Sigmoid colon (tissue), 7 donors: Measurements from ENCODE around the gene ZIC1. TPM values are rescaled to one million over a fixed set of nuclear protein-coding genes. Genes with fewer than 3 reads are reported as not detected.

Source experiments
- DNase-seq: peaks from one replicate; pipeline ENCODE4 v3.0.0-alpha.2; 2019
- H3K27ac ChIP-seq, 4 donors: fragments of 200-600 bp; sonication (generic); one replicate each; pipeline ENCODE4 v1.5.1; 2016 to 2019; ENCODE audit warnings: mild to moderate bottlenecking in 1 of 4
- H3K27me3 ChIP-seq, 3 donors: fragments of 200-600 bp; sonication (generic); one replicate each; pipeline ENCODE4 v1.5.1; 2019; ENCODE audit warnings: mild to moderate bottlenecking in 1 of 3
- H3K36me3 ChIP-seq, 4 donors: fragments of 200-600 bp; sonication (generic); one replicate each; pipeline ENCODE4 v1.5.1; 2016 to 2019
- H3K4me1 ChIP-seq, 4 donors: fragments of 200-600 bp; sonication (generic); one replicate each; pipeline ENCODE4 v1.5.1; 2017 to 2019
- H3K4me3 ChIP-seq, 4 donors: fragments of 200-600 bp; sonication (generic); one replicate each; pipeline ENCODE4 v1.5.1; 2017 to 2019; ENCODE audit warnings: mild to moderate bottlenecking in 2 of 4, moderate library complexity in 1 of 4
- H3K9me3 ChIP-seq, 4 donors: fragments of 200-600 bp in 3 of 4; sonication (generic) in 3 of 4; one replicate each; pipeline versions ENCODE4 v1.5.1 to v1.6.1; 2013 to 2019
- CTCF ChIP-seq, 4 experiments: fragments of 450-650 bp in 3 of 4; fragments of 200-600 bp in 1 of 4; IDR thresholded peaks; one replicate each; pipeline ENCODE4 v1.5.1; 2016 to 2019; ENCODE audit warnings: antibody characterized with exemption in 4 of 4, mild to moderate bottlenecking in 3 of 4, moderate library complexity in 2 of 4
- EP300 ChIP-seq, 4 donors: sonication (generic); formaldehyde crosslinking; IDR thresholded peaks; one replicate each; pipeline ENCODE4 v1.6.1; 2017; ENCODE audit warnings: antibody characterized with exemption in 4 of 4
- POLR2A ChIP-seq, 2 donors: fragments of 450-650 bp; IDR thresholded peaks; one replicate each; pipeline ENCODE4 v1.6.1; 2016; ENCODE audit warnings: antibody characterized with exemption in 2 of 2, mild to moderate bottlenecking in 2 of 2, moderate library complexity in 2 of 2
- POLR2AphosphoS5 ChIP-seq, 4 donors: sonication (generic); formaldehyde crosslinking; IDR thresholded peaks; one replicate each; pipeline ENCODE4 v1.6.1; 2017; ENCODE audit warnings: antibody characterized with exemption in 4 of 4
- WGBS, 2 donors: extraction: QIAGEN DNeasy Blood & Tissue Kit; methylation state at CpG; one replicate each; pipeline ENCODE4 v1.1.7; 2013; 5-methylcytosine and 5-hydroxymethylcytosine counted together
- intact Hi-C: fragments of 100-400 bp; cut with DNase I; formaldehyde crosslinking; loops from one replicate; pipeline ENCODE4 v1.15.1; 2023
- polyA plus RNA-seq, 3 donors: library from polyadenylated mRNA; stranded (reverse); fragments of 200-250 nt; gene quantifications; one replicate each; pipeline ENCODE4 v1.2.3, GENCODE V29; 2013
- total RNA-seq, 4 donors: library from RNA; depleted of rRNA; stranded (reverse); fragments of >200 nt; gene quantifications; one replicate each; pipeline ENCODE4 v1.1.0, GENCODE V29; 2016
- donor health status: healthy with polysubstance abuse.
- donor health status: Bipolar disorder and iron deficiency.
- donor health status: healthy.

The ZIC1 gene
- total and polyA plus RNA-seq, 7 donors = not detected

- Histone ChIP-seq H3K27ac (no peak overlapping the region), H3K9me3 (no peaks in the 10 kb centered on the region), H3K4me3 (no peak overlapping the region), H3K36me3 (no peaks in the 10 kb centered on the region), H3K27me3 (peaks cover 45 to 100% (median 88%) of the 10 kb centered on the region in 3 donors), H3K4me1 (no peaks in the 10 kb centered on the region)
- no peak for DNase-seq
- intact Hi-C loops = loop anchor here (5.0 kb wide), 1 partner anchor 35 kb away; no protein-coding TSS in a partner anchor
- WGBS, 2 donors = 8 to 16% methylated on average over 30 of the region's 30 CpGs
- TF ChIP-seq CTCF (IDR thresholded peaks at IDR 0.05) (no peak), POLR2AphosphoS5 (IDR thresholded peaks at IDR 0.05) (no peak), EP300 (IDR thresholded peaks at IDR 0.05) (no peak), POLR2A (IDR thresholded peaks at IDR 0.05) (no peak)
These were observed 31.5 kb upstream of the ZIC1 start for GRCh38 chr3:147377412-147378367.

GRCh38 chr3:147379651-147380050 lies 29.5 kb upstream of the ZIC1 start:
- no peak for TF ChIP-seq EP300 (IDR thresholded peaks at IDR 0.05)
- no peak for TF ChIP-seq POLR2AphosphoS5 (IDR thresholded peaks at IDR 0.05)
- TF ChIP-seq CTCF (IDR thresholded peaks at IDR 0.05) = no peak
- TF ChIP-seq POLR2A (IDR thresholded peaks at IDR 0.05) = no peak
- DNase-seq = no peak
- peaks cover 42 to 100% (median 88%) of the 10 kb centered on the region in 3 donors for H3K27me3 ChIP-seq
- 10 to 15% methylated on average over 10 of the region's 10 CpGs for WGBS, 2 donors
- H3K4me3 ChIP-seq = no peak overlapping the region
- peaks cover 0 to 3% (median 0%) of the 10 kb centered on the region in 4 donors for H3K4me1 ChIP-seq
- H3K27ac ChIP-seq = no peak overlapping the region
- intact Hi-C loops = loop anchor here (5.0 kb wide), 1 partner anchor 33 kb away; no protein-coding TSS in a partner anchor
- H3K36me3 ChIP-seq = no peaks in the 10 kb centered on the region
- H3K9me3 ChIP-seq = no peaks in the 10 kb centered on the region

DNA sequence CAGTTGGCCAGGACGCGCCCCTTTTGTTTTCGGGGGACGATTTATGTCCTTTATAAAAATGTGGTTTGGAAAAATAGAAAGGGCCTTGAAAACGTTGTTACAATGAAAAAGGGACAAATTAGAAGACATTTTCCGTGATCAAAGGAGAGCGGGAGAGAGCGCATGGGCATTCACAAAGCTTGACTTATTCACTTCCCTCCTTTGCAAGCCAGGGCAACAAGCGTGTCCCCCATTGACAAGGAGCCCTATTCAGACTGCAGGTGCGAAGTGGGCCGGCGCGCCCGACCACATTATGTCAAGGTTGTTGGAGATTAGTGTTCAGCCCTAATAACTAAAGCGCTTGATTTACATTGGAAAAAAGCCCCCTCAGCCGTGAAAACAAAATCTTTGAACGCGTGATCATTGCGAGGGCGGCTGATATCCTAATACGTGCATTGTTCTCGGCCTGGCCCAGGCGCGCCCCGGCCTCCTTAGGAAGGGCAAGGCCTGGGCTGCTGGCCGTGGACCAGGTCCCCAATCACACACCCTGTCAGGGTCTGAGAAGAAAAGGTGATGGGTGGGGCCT lies 28.7 kb upstream of the ZIC1 start:
- Histone ChIP-seq H3K4me3 (no peak overlapping the region), H3K9me3 (no peaks in the 10 kb centered on the region), H3K4me1 (peaks cover 0 to 3% (median 0%) of the 10 kb centered on the region in 4 donors), H3K27ac (no peak overlapping the region), H3K27me3 (peaks cover 50 to 100% (median 90%) of the 10 kb centered on the region in 3 donors), H3K36me3 (no peaks in the 10 kb centered on the region)
- intact Hi-C loops = no loop called here
- DNase-seq = no peak
- 9 to 26% methylated on average over 26 of the region's 26 CpGs for WGBS, 2 donors
- TF ChIP-seq EP300 (IDR thresholded peaks at IDR 0.05) = no peak
- TF ChIP-seq POLR2A (IDR thresholded peaks at IDR 0.05) = no peak
- TF ChIP-seq CTCF (IDR thresholded peaks at IDR 0.05) = no peak
- no peak for TF ChIP-seq POLR2AphosphoS5 (IDR thresholded peaks at IDR 0.05)

DNA sequence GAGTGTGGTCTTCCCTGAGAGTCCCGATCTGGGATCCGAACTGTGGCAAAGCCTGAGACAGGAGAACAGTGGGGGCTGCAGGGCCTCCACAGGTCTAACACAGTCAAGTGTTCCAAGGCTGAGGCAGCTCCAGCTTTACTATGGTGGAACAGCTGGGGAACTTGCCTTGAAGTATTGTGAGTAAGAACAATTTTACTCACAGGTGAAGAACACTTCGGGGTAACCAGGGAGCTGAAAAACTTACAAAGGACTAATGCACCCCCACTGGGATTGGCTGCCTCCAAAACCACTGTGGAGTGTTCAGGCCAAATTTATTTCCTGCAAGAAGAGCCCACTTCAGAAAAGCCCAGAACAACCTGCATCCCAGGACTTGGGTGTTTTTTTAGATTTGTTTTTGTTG lies 28.2 kb upstream of the ZIC1 start:
- Histone ChIP-seq H3K36me3 (no peaks in the 10 kb centered on the region), H3K27ac (no peak overlapping the region), H3K4me3 (no peak overlapping the region), H3K27me3 (peaks cover 50 to 100% (median 90%) of the 10 kb centered on the region in 3 donors), H3K9me3 (no peaks in the 10 kb centered on the region), H3K4me1 (peaks cover 0 to 3% (median 0%) of the 10 kb centered on the region in 4 donors)
- TF ChIP-seq CTCF (IDR thresholded peaks at IDR 0.05) (no peak), EP300 (IDR thresholded peaks at IDR 0.05) (no peak), POLR2AphosphoS5 (IDR thresholded peaks at IDR 0.05) (no peak), POLR2A (IDR thresholded peaks at IDR 0.05) (no peak)
- intact Hi-C loops = no loop called here
- DNase-seq = no peak
- 9 to 30% methylated on average over 3 of the region's 3 CpGs for WGBS, 2 donors
